T-helper 1 cell treated with Interleukin-12 subunit alpha and Interleukin-12 subunit beta and Interleukin-4 antibody, amounts not matched to agents 30 ng/mL and 1 ng/mL, for 36 hours (primary cell): ENCODE data around the gene CTSC. TPM values are rescaled to one million over a fixed set of nuclear protein-coding genes. Genes with fewer than 3 reads are reported as not detected.

Experiments used
- intact Hi-C: fragments of 100-400 bp; cut with micrococcal nuclease; formaldehyde crosslinking; loops from one replicate; pipeline ENCODE4 v1.15.1; 2024
- total RNA-seq: library from RNA; stranded (reverse); gene quantifications from 2 replicates; pipeline ENCODE4 v1.2.3, GENCODE V29; 2022

The CTSC gene
- total RNA-seq = 235 and 249 TPM in 2 replicates

DNA sequence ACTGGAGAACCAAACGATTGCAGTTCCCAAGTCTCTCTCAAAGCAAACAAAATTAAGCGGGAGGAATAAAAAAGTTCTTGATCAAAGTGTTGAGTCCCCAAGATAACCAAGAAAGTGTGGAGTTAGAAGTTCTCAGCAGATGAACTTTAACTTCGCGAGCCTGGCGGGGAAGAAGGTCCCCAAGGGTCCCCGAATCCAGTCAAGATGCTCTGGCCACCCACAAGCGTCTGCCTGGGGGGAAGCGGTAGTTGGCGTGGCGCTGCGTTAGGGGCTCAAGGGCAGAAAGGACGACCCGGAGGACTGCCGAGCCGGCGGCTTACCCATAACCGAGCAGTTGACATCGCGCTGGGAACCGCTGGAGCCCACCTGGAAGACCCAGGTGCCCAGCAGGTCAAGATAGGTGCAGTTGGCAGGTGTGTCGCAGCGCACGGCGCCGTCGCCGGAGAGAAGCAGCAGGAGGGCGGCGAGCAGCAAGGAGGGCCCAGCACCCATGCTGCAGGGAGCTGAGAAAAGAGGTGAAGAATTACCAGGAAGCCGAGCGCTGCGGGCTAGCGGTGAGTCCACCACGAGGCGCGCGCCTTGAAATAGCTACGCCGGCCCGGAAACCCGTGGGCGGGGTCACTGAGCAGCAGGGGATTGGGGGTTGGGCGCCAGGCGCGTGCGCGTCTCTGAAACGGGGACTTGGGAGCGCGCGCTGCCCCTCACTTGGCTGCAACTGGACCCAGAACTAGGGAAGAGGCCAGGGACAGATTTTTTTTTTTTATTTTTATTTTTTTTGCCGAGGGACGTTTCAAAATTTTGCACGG, at the start of gene CTSC:
Gene CTSC (minus strand): TSS at position 556 of the 806 bp plus-strand sequence. CDS start 64 bp downstream, at position 492.
- intact Hi-C loops = loop anchor here (1.0 to 10.0 kb wide), 12 partner anchors 39 to 1887 kb away; partner anchors contain the start of genes CHORDC1, PRSS23 and TMEM135

DNA sequence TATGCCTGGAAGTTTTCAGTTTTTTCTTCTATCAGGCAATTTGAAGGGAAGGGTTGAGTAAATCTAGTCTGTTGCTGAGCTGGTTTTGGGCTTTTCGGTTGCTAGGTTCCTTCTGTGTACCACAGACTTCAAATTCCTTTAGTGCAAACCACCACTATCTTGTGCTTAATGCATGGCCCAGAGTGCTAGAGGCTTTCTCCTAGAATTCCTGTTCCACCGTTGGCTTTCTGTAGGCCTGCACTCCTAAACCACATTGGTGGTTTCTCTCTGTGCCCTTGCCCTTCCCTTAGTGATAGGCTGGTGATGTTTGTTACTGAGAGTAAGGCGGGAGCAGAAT, 47.1 kb upstream of the CTSC start:
- intact Hi-C loops = no loop called here

DNA sequence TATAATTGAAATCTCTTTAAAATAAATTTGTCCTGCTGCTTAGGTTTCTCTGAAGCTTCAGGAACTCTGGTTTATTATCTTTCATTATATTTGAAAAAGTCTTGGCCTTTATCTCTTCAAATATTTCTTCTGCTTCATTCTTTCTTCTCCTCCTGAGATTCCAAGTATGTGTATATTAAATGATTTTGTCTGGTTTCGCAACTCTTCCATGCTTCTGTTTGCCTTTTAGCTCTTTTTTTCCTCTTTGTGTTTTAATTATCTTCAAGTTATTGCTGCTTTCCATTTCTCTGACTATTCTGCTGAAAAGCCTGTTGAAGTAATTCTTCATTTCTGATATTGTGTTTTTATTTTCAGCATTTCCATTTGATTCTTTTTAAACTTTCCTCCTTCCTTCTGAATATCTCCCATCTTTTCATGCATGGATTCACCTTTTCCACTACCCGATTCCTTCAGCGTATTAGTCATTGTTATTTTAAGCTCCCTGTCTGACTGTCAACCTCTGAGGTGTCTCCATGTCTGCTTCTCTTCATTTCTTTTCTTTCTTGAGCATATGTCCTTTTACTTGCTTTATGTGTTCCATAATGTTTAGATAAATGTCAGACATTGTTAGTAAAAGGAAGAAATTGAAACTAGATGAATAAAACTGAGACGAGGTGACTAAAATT, 46.6 kb upstream of the CTSC start:
- intact Hi-C loops = no loop called here

- intact Hi-C loops = no loop called here
Measured at GRCh38 chr11:88383447-88383846, 45.9 kb upstream of the CTSC start.

GRCh38 chr11:88379130-88379529, 41.6 kb upstream of the CTSC start:
- intact Hi-C loops = no loop called here

DNA sequence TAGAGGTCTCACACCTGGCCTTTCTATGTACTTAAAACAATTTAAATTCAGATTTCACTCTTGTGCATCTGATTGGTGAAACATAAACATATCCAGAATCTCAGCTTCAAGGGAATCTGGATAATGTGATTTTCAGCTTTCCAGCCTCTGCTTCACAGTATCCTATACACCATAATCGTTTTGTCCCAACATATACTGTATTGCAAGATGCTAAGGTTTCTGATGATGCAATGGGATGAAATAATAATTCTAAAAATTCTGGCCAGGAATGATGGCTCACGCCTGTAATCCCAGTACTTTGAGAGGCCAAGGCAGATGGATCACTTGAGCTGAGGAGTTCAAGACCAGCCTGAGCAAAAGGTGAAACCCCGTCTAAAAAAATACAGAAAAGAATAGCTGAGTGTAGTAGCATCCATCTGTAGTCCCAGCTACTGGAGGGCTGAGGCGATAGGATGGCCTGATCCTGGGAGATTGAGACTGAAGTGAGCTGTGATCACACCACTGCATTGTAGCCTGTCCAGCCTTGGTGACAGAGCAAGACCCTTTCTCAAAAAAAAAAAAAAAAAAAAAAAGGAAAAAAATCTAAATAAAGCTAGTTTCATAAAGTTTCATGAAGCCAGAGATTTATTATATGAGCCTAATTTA, 41.0 kb upstream of the CTSC start:
- intact Hi-C loops = no loop called here

- intact Hi-C loops = loop anchor here (2.0 kb wide), 2 partner anchors 15 to 41 kb away; partner anchors contain the start of gene CTSC
Measured at GRCh38 chr11:88377646-88378045, 40.1 kb upstream of the CTSC start.

GRCh38 chr11:88377144-88377543, 39.6 kb upstream of the CTSC start:
- intact Hi-C loops = loop anchor here (2.0 kb wide), 2 partner anchors 14 to 40 kb away; partner anchors contain the start of gene CTSC

GRCh38 chr11:88375927-88376470, 38.5 kb upstream of the CTSC start:
- intact Hi-C loops = loop anchor here (2.0 kb wide), 2 partner anchors 13 to 39 kb away; partner anchors contain the start of gene CTSC

GRCh38 chr11:88370782-88371181, 33.2 kb upstream of the CTSC start:
- intact Hi-C loops = no loop called here

- intact Hi-C loops = loop anchor here (2.0 kb wide), 1 partner anchor 35 kb away; no protein-coding TSS in a partner anchor
Measured at GRCh38 chr11:88367310-88367709, 29.8 kb upstream of the CTSC start.

- intact Hi-C loops = loop anchor here (1.0 to 2.0 kb wide), 2 partner anchors 10 to 13 kb away; no protein-coding TSS in a partner anchor
Measured at GRCh38 chr11:88363648-88364065, 26.1 kb upstream of the CTSC start.

DNA sequence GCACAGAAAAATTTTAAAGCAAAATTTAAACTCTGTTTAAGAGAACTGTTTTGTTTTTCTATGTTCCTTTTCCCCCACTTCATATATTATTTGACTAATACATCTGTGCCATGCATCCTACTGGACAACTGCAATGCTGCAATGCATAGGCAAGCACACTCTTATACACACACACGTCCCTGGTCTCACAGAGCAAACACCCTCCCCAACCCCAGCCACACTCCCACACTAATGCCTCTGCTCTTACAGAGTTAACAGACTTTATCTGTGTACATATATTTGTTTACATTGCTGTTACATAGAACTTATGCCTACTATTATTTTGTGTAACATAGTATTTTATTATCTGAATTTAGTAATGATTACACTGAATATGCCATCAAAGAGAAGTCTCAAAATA, 25.5 kb upstream of the CTSC start:
- intact Hi-C loops = loop anchor here (1.0 to 2.0 kb wide), 2 partner anchors 10 to 14 kb away; no protein-coding TSS in a partner anchor

- intact Hi-C loops = no loop called here
Measured at GRCh38 chr11:88360141-88360540, 22.6 kb upstream of the CTSC start.

GRCh38 chr11:88359541-88359940, 22.0 kb upstream of the CTSC start:
- intact Hi-C loops = loop anchor here (10.0 kb wide), 2 partner anchors 485 to 1275 kb away; no protein-coding TSS in a partner anchor

GRCh38 chr11:88359114-88359513, 21.6 kb upstream of the CTSC start:
- intact Hi-C loops = loop anchor here (10.0 kb wide), 2 partner anchors 486 to 1274 kb away; no protein-coding TSS in a partner anchor

DNA sequence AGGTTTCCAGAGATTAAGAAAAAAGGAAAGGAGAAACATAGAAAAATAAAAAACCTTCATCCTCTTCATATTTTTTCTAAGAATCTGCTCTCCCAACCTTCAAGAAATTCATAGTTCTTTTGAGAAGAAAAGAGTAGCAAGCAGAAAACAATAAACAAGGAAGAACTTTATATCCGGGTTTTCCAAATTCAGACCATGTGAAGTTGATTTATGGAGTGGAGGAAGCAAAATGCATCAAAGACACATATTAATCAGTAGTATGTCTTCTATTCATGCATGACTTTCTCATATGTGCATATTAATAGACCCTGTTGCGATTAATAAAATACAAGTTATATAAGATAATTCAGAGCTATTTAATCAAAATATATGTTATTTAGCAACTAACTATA, 20.5 kb upstream of the CTSC start:
- intact Hi-C loops = loop anchor here (10.0 kb wide), 2 partner anchors 487 to 1273 kb away; no protein-coding TSS in a partner anchor

- intact Hi-C loops = loop anchor here (2.0 to 10.0 kb wide), 3 partner anchors 57 to 1273 kb away; no protein-coding TSS in a partner anchor
Measured at GRCh38 chr11:88357323-88358039, 19.9 kb upstream of the CTSC start.

- intact Hi-C loops = loop anchor here (2.0 to 10.0 kb wide), 3 partner anchors 59 to 1271 kb away; no protein-coding TSS in a partner anchor
Measured at GRCh38 chr11:88355887-88356286, 18.4 kb upstream of the CTSC start.

GRCh38 chr11:88354912-88355311, 17.4 kb upstream of the CTSC start:
- intact Hi-C loops = loop anchor here (1.0 to 10.0 kb wide), 3 partner anchors 17 to 1270 kb away; no protein-coding TSS in a partner anchor
